ENCODE results near the gene GPR108.

GPR108 gene

DNA sequence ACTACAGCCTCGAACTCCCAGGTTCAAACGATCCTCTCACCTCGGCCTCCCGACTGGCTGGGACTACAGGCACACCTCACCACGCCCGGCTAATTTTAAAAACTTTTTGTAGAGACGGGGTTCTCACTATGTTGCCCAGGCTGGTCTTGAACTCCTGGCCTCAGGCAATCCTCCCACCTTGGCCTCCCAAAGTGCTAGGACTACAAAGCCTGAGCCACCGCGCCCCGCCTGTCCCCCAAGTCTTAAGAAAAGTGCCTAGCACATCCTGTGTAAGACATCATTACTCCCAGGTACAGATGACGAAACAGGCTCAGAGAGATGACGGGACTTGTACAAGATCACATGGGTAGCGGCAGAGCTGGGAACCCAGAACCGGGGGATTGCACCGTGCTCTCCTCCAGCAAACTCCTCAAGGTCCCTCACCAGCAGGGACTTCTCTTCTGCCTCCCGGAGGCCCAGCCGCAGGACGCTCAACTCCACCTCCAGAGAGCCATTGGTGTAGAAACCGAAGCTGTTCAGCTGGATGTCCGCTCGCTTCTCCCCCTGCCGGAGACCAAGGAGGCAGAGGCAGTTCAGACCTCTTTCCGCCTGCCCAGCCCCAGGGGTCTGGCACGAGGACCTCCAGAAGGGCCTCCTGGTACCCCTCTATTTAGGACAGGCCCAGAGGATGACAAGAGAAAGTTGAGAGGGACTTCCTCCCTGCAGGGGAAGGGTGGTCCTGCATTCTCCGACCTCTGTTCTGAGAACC is 1.0 kb downstream of the GPR108 start:
- DNase-seq = peak; percentile 50

DNA sequence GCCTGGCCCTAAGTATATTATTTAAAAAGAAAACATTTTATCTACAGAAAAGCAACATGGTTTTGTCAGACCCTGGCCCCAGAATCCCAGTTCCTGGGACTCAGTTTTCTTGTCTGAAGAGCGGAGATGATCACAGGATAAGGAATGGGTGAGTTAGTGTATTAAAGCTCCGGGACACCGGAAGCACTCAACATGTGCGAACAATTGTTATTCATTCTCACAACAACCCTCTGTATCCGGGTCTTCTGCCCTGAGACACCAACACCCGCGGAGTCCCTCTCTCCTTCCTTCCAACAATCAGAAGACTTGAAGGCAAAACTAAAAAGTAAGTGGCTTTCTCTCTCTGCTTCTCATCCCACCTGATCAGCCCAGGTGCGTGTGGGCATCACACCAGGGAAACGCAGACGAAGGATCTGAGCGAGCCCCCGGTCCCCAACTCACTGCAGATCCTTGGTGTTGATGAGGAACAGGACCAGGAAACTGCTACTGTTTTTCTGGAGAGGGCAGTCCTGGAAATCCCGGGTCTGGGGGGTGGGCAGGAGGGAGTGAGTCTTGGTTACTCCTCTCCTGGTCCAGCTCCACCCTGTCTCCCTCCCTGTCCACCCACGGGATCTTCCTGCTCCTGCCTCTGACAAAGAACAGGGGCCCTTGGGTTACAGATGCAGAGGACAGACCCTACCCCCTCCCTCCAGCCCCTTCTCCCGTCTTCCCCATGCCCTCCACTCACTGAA is 2.0 kb downstream of the GPR108 start:
- DNase-seq = no peak

DNA sequence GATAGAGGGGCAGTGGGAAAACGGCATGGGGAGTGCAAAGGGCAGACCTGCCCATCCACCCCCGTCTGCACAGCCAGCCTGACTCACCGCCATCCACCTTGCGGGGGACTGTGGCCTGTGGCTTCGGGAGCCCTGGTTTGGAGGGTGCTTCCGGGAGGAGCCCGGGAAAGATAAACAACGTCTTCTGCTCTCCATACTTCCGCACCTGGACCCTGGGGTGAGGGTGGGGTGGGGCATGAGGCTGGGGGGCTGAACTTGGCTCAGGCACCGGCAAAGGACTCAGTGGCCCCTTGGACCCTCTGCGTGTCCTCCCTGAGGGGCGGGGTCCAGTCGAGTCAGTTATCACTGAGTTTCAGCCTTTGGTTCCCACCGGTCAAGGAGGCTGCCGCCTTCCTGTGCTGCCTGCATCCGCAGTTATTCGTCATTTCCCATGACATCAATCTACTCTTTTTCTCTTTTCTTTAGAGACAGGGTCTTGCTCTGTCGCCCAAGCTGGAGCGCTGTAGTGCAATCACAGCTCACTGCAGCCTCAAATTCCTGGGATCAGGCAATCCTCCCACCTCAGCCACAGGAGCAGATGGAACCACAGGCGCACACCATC is 3.2 kb downstream of the GPR108 start:
- DNase-seq = no peak

DNA sequence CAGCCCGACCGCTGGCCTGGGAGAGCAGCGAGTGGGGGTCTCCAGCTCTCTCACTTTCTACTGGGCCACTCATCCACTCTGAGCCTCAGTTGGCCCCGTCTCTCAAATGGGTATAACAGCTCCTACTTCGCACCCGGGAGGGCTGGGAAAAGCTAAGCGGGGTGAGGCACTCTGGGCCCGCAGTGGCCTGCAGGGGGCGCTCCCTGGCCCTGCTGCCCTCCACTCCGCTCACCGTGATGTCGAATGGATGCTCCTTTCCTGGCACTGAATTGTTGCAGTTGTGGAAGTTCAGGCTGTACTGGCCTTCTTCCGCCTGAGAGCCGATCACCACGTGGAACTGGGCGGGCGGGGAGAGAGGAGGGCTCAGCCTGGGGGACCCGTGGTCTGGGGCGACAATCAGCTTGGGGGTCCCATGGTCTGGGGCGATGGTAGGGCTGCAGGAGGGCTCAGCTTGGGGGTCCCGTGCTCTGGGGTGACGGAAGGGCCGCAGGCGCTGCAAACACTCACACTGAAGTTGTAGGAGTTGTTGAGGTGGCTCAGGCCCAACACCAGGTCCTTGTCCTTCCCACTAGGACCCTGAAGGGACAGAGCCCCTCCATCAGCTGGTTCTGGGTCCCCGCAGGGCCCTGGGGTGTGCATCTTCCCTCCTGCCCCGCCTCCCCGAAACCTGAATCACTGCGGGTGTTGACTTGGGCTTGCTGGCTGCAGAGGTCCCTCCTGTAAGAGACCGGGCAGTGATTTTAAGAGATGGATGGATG is 3.9 kb downstream of the GPR108 start:
- DNase-seq = no peak

DNA sequence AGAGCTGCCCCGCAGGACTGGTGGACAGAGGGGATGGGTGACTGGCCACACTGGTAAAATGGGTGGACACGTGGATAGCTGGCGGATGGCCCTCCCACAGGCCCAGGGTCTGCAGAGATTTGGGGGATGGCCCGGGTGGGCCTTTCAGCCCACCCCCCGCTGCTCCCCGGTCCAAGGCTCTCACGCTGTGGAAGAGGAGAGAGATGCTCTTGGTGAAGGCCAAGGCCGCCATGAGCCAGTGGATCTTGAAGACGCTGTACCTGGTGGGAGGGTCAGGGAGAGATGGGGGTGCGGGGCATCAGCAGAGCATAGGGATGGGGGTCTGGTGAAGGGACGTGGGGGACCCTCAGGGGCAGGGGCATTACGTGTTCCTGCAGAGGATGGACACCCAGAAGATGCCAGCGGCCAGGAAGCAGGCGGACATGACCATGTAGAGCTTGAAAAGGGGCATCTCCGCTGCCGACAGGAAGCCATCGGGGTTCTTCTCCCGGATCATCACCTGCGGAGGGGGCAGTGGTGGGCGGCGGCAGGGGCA is 4.5 kb downstream of the GPR108 start:
- DNase-seq = no peak

DNA sequence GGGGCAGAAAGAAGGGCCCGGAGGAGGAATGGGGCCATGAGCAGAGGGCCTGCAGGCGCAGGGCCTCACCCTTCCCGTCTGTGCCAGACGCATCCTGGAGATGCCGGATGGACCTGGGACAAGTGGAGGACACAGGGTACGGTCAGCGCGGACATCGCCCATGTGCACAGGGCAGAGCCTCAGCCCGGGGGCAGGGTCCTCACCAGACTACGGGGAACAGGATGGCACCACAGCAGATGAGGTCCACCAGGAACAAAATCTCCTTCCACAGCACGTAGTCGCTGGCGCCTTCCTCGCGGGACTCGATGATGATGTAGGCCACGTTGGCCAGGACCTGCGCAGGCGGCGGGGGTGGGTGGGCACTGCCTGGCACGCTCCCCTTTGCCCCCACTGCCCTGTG is 5.6 kb downstream of the GPR108 start:
- no peak for DNase-seq

DNA sequence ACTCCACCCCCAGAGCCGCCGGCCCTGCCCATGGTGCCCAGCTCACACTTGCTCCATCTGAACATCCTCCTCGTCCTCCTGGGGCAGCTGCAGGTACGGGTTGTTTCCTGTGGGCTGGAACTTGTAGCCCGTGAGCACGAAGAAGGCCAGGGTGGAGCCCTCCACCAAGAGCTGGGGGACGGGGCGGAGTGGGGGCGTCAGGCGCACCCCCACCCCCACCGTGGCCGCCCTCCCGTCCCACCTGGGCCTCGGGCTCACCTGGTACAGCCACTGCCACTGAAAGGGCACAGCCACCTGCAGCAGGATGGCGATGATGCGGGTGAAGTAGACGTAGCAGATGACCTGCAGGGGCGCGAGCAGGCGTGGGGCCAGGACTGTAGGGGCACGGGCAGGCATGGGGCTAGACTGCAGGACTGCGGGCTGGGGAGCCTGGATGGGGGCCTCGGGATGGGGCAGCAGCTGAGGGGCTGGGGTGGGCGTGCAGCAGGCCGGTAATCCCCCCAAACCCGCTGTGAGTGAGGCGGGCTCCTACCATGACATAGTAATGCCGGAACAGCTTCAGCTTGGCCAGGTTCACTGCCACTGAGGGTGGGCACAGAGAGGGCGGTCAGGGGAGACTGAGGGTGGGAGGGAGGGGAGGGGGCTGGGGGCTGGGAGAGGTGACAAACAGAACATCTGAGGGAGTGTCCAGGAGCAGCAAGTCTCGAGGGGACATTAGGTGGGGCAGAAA is 6.3 kb downstream of the GPR108 start:
- DNase-seq = no peak

DNA sequence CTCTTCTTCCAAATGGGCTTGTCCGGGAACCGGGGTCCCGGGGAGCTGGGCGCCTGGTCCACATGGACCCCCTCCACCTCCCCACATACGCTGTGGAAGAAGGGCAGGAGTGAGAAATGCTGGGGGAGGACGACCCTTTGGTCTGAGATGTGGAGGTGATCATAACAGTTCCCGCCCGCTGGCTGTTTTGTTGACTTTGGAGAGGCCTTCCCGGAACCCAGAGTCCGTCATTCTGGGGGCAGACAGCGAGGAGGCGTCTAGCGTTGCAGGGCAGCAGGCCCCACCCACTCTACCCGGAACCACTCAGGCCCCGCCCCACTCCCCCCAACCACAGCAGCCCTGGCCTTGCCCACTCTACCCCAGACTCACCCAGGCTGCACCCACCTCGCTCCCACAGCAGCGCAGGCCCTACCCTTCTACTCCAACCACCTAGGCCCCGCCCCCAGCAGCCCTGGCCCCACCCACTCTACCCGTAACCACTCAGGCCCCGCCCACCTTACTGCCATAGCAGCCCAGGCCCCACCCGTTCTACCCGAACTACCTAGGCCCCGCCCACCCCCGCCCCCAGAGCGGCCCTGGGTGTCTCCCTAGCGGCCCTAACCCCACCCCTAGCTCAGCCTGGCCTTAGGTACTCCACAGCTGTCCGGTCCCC is 7.1 kb downstream of the GPR108 start:
- peak; percentile 30 for DNase-seq

DNA sequence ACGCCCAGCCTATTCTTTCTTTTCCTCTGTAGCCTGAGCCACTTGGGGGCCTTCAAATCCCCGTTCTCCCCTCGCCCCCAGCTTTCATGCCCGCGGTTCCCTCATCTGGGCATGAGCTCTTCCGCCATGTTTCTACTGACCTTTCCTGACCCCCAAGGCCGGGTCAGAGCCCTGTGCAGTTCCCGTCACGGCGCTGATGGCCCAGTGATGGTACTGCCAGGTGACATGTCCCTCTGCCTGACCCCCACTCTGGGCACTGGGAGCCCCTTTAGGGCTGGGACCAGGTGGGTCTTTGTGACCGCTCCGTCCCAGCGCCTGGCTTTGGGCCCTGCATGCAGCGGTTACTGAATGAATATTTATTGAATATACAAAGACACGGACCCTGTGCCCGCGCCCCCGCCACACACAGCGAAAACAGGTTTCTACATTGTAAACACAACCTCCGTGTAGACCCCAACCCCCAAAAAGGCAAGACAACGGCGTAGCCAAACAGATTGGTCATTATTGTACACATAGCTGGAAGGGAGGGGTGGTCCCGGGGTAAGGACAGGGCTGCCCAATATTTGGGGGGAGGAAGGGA is 7.7 kb downstream of the GPR108 start:
- no peak for DNase-seq

DNA sequence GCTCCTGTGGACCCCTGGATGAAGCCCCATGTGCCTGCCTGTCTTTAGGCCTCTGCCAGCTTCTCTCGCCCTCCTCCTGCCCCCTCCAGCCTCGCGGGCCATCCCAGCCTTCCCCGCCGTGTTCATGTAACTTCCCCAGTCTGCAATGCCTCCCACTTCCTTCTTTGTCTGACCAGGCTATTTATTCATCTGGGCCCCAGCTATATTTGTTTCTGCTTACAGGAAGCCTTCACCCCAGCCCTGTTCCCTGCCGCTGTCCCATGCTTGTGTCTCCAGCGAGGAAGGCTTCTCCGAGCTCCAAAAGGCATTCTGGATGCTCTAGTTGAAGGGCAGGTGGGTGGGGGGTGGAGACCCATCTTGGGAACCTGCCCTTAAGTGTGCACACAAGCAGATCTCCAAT is 9.0 kb downstream of the GPR108 start:
- DNase-seq = no peak

DNA sequence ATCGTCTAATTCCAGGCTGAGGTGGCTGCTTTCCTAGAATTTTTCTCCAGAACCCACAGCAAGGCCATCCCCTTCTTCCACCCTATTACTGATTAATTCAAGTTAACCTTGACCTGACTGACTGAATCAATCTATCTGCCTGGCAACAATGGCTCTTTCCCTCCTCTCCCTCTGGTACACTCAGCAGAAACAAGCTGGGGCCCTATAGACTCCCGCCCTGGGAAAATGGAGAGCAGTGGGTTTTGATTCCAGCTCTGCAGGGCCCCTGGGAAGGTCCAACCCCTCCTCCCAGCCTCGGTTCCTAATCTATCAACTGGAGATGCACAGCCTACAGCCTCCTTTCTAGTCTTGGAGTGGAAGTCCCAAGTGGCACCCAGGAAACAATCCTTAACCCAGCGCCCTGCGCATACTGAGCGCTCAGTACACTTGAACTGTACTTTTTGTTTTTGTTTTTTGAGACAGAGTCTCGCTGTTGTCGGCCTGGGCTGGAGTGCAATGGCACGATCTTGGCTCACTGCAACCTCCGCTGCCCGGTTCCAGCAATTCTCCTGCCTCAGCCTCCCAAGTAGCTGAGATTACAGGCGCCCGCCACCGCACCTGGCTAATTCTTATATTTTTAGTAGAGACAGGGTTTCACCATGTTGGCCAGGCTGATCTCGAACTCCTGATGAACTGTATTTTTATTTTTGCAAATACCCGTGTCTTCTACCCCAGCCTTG is 11.7 kb downstream of the GPR108 start:
- no peak for DNase-seq

DNA sequence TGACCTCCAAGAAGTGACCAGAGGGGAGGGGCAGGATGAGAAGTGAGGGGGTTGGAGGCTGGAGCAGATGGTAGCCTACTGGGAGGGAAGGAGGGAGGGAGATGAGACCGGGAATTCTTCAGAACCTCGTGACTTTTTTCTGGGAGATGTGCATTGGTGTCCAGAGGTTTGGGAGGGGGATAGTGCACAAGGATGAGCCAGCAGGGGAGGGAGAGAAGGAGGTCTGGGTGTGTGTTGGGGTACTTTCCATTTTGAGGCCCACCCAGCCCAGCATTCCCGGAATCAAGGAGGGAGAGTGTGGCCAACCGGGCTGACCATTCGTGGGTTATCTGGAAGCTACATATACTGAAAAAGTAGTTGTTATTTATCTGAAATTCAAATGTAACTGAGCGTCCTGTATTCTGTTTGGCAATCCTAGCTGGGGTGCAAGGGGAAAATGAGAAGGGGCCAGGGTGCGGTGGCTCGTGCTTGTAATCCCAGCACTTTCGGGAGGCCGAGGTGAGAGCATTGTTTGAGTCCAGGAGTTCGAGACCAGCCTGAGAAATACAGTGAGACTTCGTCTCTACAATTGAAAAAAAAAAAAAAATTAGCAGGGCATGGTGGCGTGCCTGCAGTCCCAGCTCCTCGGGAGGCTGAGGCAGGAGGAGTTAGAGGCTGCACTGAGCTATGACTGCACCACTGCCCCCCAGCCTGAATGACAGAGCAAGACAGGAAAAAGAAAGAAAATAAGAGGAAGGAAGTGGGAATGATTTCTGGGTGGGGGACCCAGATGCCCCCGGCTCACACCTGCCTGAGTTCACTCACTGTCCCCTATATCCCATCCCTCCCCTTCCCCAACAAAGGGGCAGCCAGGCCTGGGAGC is 12.5 kb downstream of the GPR108 start:
- no peak for DNase-seq

DNA sequence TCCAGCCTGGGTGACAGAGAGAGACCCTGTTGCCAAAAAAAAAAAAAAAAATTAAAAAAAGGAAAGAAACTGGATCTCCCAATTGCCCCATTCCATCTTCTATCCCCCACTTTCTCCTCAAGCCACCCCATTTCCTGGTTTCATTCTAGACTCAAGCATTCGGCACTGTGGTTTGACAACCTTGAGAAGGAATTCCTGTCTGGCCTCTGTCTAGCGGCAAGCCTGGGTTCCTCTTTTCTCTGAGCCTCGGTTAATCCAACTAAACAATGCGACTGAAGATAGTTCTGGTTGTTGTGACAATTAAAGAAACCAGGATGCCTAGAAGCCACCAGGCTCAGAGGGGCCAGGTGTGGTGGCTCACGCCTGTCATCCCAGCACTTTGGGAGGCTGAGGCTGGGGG is 13.6 kb downstream of the GPR108 start:
- DNase-seq = no peak

DNA sequence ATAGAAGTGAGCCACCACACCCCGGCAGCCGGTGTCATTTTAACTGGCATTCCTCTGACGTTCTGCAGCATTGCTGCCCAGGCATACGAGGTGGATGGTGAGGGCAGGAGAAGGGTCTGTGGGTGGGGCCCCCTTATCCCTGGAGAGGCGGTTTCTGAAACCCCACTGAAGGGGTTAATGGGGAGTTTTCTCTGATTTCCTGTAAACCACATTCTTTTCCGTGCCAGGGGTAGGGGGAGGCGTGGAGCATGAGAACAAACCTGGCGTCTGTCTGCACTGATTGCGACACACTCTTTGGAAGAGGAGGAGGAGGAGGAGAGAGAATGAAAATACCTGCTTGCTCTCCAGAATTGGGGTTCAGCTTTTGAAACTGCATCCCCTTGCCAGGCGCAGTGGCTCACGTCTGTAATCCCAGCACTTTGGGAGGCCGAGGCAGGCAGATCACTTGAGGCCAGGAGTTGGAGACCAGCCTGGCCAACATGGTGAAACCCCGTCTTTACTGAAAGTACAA is 14.2 kb downstream of the GPR108 start:
- no peak for DNase-seq

DNA sequence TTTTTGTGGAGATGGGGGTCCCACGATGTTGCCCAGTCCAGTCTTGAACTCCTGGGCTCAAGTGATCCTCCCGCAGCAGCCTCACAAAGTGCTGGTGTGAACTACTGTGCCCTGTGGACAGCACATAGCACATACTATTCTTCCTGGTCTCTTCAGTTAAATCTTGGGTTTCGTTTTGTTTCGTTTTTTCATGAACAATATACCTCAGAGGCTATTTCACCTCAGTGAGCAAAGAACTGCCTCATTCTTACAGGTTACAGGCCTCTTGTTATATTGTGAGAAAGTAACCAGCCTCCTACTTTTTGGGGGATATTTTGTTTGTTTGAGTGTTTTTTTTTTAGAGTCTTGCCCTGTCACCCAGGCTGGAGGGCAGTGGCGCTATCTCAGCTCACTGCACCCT is 15.6 kb downstream of the GPR108 start:
- no peak for DNase-seq

DNA sequence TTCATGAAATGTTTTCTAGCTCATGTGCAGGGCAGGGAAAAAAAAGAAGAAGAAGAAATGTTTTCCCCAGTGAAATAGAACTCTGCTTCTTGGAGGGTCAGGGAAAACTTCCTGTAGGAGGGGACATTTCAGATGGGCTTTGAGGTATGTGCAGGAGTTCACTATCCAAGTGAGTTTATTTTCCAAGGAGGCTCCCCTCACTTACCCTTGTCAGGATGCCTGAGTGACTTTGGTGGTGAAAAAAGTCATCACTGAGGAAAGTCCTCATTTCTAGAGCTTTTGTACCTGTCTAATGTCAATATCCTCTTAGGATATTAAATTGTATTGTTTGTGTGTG is 16.3 kb downstream of the GPR108 start:
- DNase-seq = no peak

DNA sequence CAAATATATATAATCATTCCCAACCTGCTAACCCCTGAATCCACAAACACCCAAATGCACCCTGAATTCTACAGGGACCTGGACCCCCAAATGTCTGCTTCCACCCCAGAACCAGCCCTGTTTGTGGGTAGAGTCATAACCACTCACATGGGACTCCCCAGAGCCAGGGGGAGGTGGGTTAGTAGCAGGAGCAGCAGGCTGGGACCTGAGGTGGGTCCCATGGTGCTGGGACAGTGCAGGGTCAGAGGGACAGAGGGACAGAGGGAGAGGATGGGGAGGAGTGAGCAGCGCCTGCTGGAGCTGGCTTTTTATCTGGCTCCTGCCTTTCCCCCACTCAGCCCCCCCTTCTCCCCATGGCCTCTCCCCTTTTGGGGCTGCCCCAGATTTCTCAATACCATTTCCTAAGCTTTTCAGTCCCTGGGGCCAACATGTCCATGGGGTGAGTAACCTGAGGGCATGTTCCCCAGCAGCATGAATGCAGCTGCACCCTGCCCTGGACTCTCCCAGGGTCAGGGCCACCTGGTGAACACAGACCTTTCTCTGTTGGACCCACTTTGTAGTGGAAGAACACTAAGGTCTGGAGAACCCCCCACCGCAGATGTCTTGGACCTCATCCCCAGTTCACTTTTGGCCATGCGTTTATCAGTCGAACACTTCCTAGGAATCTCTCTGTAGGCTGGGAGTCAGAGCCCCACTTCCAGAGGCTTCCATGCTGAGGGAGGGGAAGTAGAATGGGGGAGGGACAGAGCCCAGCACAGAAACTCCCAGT is 16.8 kb downstream of the GPR108 start, which contains the start of gene C3:
Gene C3 (minus strand): TSS at position 282 of the 769 bp plus-strand sequence. CDS start 61 bp downstream, at position 221.
- DNase-seq = no peak

DNA sequence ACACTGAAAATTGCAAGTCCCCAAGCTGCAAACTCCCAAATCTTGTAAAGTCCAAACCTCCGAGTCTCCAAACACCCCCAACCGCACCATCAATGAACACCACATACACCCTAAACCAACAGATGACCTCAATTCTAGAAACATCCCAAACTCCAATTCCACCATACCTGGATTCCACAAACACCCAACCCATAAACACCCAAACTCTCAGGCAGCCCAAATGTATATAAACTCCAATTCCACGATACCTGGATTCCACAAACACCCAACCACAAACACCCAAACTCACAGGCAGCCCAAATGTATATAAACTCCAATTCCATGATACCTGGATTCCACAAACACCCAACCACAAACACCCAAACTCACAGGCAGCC is 17.4 kb downstream of the GPR108 start:
- no peak for DNase-seq

DNA sequence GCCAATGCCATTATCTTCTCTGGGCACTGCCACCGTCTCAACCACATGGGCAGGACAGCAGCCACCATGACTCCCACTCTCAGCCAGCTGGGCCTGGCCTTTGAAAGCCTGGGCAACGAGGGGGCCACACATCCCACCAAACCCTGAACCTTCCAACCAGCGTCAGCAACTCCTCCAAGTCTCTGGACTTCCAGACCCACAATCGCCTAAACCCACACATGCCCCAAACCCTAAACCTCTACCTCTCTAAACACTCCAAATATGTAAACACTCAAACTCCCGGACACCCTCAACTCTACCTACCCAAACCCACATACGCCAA is 17.9 kb downstream of the GPR108 start:
- DNase-seq = no peak

Data from activated CD4-positive, alpha-beta T cell treated with anti-CD3 and anti-CD28 coated beads, Interleukin-2, amount 50 U/mL, for 1 hour (primary cell).